Endothelial cell of umbilical vein (primary cell): Measurements from ENCODE around the gene MAGI1. TPM values are rescaled to one million over a fixed set of nuclear protein-coding genes. Genes with fewer than 3 reads are reported as not detected.

Experiments
- BruUV-seq: library from RNA; stranded (reverse); fragments of 400-500 nt; replicated peaks from 2 replicates; lab custom pipeline; 2021; lab: Mats Ljungman, UMichigan
- CTCF ChIA-PET: fragments of 300-600, 350-600 bp; sonication (Branson Sonifier 250); formaldehyde crosslinking; loops from one replicate; lab custom pipeline; 2021; ENCODE audit warnings: antibody characterized with exemption, inconsistent platforms; lab: Charles Lee
- POLR2A ChIA-PET: fragments of 300-600, 350-600 bp; sonication (Branson Sonifier 250); formaldehyde crosslinking; loops from one replicate; lab custom pipeline; 2021; ENCODE audit warnings: antibody characterized with exemption, inconsistent platforms; lab: Charles Lee
- DNase-seq: peaks from one replicate; pipeline ENCODE4 v3.0.0-alpha.2; 2011; ENCODE audit warnings: low read depth, low spot score
- FAIRE-seq: peaks from 2 replicates; lab custom pipeline; 2011; peaks lifted over from hg19 to GRCh38; lab: Jason Lieb, UNC
- H2AFZ ChIP-seq: 2 replicates; pipeline ENCODE4 v1.6.0; 2012; ENCODE audit warnings: low read depth, low read length, control low read depth, inconsistent platforms
- H3K27ac ChIP-seq: 2 replicates; pipeline ENCODE4 v1.5.1; 2011; ENCODE audit warnings: low read depth, mild to moderate bottlenecking, control low read depth, low read length, moderate library complexity; ENCODE audit not compliant: insufficient read depth
- H3K27me3 ChIP-seq, 2 experiments: 2 replicates each; pipeline versions ENCODE4 v1.6.0 to v1.6.1; 2011; ENCODE audit warnings: low read length in 2 of 2, mixed read lengths in 1 of 2; ENCODE audit not compliant: control insufficient read depth in 2 of 2, insufficient read depth in 2 of 2
- H3K36me3 ChIP-seq, 2 experiments: 2 replicates in 1 of 2; 3 replicates in 1 of 2; pipeline ENCODE4 v1.5.1; 2011; ENCODE audit warnings: low read length in 2 of 2, mild to moderate bottlenecking in 1 of 2, moderate library complexity in 1 of 2; ENCODE audit not compliant: control insufficient read depth in 2 of 2, insufficient read depth in 2 of 2; ENCODE audit errors: extremely low read depth in 1 of 2
- H3K4me1 ChIP-seq: 3 replicates; pipeline ENCODE4 v1.5.1; 2011; ENCODE audit warnings: mild to moderate bottlenecking, low read length; ENCODE audit not compliant: control insufficient read depth, insufficient read depth; ENCODE audit errors: extremely low read depth
- H3K4me2 ChIP-seq: 2 replicates; pipeline ENCODE4 v1.6.1; 2011; ENCODE audit warnings: low read length, control low read depth, mixed read lengths; ENCODE audit not compliant: insufficient read depth
- H3K4me3 ChIP-seq, 3 experiments: fragments of 200-600 bp in 1 of 3; sonication (generic), shearing (Covaris generic) in 1 of 3; replicated peaks in 1 of 3; 2 replicates each; pipeline ENCODE4 v1.5.1; 2011 to 2016; ENCODE audit warnings: control low read depth in 3 of 3, low read length in 3 of 3, mild to moderate bottlenecking in 2 of 3, inconsistent platforms in 1 of 3, low read depth in 1 of 3, moderate library complexity in 1 of 3; ENCODE audit not compliant: insufficient read depth in 1 of 3
- H3K79me2 ChIP-seq: 2 replicates; pipeline ENCODE4 v1.6.0; 2012; ENCODE audit warnings: low read length, inconsistent platforms; ENCODE audit not compliant: control insufficient read depth, insufficient read depth
- H3K9ac ChIP-seq: replicated peaks from 2 replicates; pipeline ENCODE3; 2011; ENCODE audit warnings: low read length, control low read depth; ENCODE audit not compliant: insufficient read depth; ENCODE audit errors: extremely low read depth
- H3K9me1 ChIP-seq: replicated peaks from 3 replicates; pipeline ENCODE4 v1.6.0; 2011; ENCODE audit warnings: mild to moderate bottlenecking, low read length; ENCODE audit not compliant: control insufficient read depth, insufficient read depth; ENCODE audit errors: extremely low read depth
- H3K9me3 ChIP-seq: replicated peaks from 2 replicates; pipeline ENCODE4 v1.5.1; 2012; ENCODE audit warnings: low read length, inconsistent platforms; ENCODE audit not compliant: control insufficient read depth, insufficient read depth
- H4K20me1 ChIP-seq: replicated peaks from 2 replicates; pipeline ENCODE3; 2011; ENCODE audit warnings: mild to moderate bottlenecking, low read length; ENCODE audit not compliant: control insufficient read depth, insufficient read depth; ENCODE audit errors: extremely low read depth
- EZH2 ChIP-seq: IDR thresholded peaks from 2 replicates; pipeline ENCODE4 v1.6.1; 2012; ENCODE audit warnings: borderline replicate concordance, low read depth, mild to moderate bottlenecking, moderate library complexity, low read length, inconsistent platforms; ENCODE audit not compliant: severe bottlenecking
- FOS ChIP-seq: IDR thresholded peaks from 2 replicates; pipeline ENCODE4 v1.6.1; 2011; ENCODE audit warnings: mild to moderate bottlenecking, low read length, moderate library complexity, borderline replicate concordance; ENCODE audit not compliant: insufficient read depth
- GATA2 ChIP-seq: IDR thresholded peaks from 2 replicates; pipeline ENCODE4 v1.7.0; 2011; ENCODE audit warnings: low read depth, mild to moderate bottlenecking, moderate library complexity, mixed read lengths, low read length; ENCODE audit not compliant: insufficient read length, insufficient read depth
- JUN ChIP-seq: IDR thresholded peaks from 2 replicates; pipeline ENCODE4 v1.6.1; 2011; ENCODE audit warnings: borderline replicate concordance, low read depth; ENCODE audit not compliant: insufficient read length, insufficient read depth
- MAX ChIP-seq: IDR thresholded peaks from 2 replicates; pipeline ENCODE4 v1.6.1; 2011; ENCODE audit not compliant: insufficient read depth, insufficient read length
- MYC ChIP-seq: IDR thresholded peaks from one replicate; pipeline ENCODE4 v1.6.1; 2011; ENCODE audit warnings: mild to moderate bottlenecking, low read depth, low read length
- POLR2A ChIP-seq: IDR thresholded peaks from 2 replicates; pipeline ENCODE4 v1.6.1; 2012; ENCODE audit warnings: low read depth, mild to moderate bottlenecking, control low read depth, low read length
- POLR2AphosphoS5 ChIP-seq: IDR thresholded peaks from 2 replicates; pipeline ENCODE4 v1.6.1; 2012; ENCODE audit warnings: low read depth, mild to moderate bottlenecking, control low read depth, low read length, moderate library complexity; ENCODE audit not compliant: insufficient read depth
- dilution Hi-C: fragments of 300-500 bp; cut with MboI; formaldehyde crosslinking; loops from one replicate; pipeline ENCODE4 v1.15.0; 2019; ENCODE audit warnings: low sequenced_read_pairs; ENCODE audit not compliant: extremely low pct_ligation_motif_present
- intact Hi-C: fragments of 100-400 bp; cut with micrococcal nuclease; formaldehyde crosslinking; loops from one replicate; pipeline ENCODE4 v1.10.0; 2022
- polyA plus RNA-seq, 4 experiments: library from polyadenylated mRNA; depleted of rRNA in 3 of 4; stranded (reverse) in 3 of 4; unstranded in 1 of 4; fragments of >200 nt; gene quantifications; 2 replicates each; pipeline versions ENCODE4 v1.2.1 to v1.2.3, GENCODE V29; 2011 to 2012; ENCODE audit warnings: missing spikeins in 1 of 4
- total RNA-seq: library from RNA; stranded (reverse); gene quantifications from 2 replicates; pipeline ENCODE4 v1.2.3, GENCODE V29; 2021
- TF ChIP-seq, protein P1 (sequence below), 2 donors: IDR thresholded peaks; 1 replicate in 1 of 2; 2 replicates in 1 of 2; pipeline ENCODE4 v1.5.1; 2011; ENCODE audit warnings: low read length in 2 of 2, mild to moderate bottlenecking in 2 of 2, moderate library complexity in 2 of 2, control low read depth in 1 of 2, inconsistent platforms in 1 of 2, low read depth in 1 of 2; ENCODE audit not compliant: insufficient read depth in 1 of 2; ENCODE audit errors: extremely low read depth in 1 of 2

Gene MAGI1
- total and polyA plus RNA-seq, 2 donors (not counting 3 experiments of a cell fraction or from before 2014, with no cell fraction given) = 10.1 to 47.9 TPM

- TF ChIP-seq JUN = no peak
- TF ChIP-seq, protein P1, sequence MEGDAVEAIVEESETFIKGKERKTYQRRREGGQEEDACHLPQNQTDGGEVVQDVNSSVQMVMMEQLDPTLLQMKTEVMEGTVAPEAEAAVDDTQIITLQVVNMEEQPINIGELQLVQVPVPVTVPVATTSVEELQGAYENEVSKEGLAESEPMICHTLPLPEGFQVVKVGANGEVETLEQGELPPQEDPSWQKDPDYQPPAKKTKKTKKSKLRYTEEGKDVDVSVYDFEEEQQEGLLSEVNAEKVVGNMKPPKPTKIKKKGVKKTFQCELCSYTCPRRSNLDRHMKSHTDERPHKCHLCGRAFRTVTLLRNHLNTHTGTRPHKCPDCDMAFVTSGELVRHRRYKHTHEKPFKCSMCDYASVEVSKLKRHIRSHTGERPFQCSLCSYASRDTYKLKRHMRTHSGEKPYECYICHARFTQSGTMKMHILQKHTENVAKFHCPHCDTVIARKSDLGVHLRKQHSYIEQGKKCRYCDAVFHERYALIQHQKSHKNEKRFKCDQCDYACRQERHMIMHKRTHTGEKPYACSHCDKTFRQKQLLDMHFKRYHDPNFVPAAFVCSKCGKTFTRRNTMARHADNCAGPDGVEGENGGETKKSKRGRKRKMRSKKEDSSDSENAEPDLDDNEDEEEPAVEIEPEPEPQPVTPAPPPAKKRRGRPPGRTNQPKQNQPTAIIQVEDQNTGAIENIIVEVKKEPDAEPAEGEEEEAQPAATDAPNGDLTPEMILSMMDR (IDR thresholded peaks at IDR 0.05; ENCODE audit: extremely low read depth in 1 of 2, insufficient read depth in 1 of 2, low read depth in 1 of 2, low read length in 2 of 2) = no peak
- TF ChIP-seq MAX = no peak
- TF ChIP-seq MYC = no peak
- no peak for TF ChIP-seq POLR2A
- TF ChIP-seq POLR2AphosphoS5 = no peak
- no peak for TF ChIP-seq GATA2
- no peak for TF ChIP-seq FOS
- no peak for TF ChIP-seq EZH2
- Histone ChIP-seq H3K27me3 (no peaks in the 10 kb centered on the region), H2AFZ (no peak overlapping the region), H3K36me3 (no peaks in the 10 kb centered on the region), H3K79me2 (no peaks in the 10 kb centered on the region), H3K9ac (no peak overlapping the region), H3K4me2 (no peak overlapping the region), H3K4me3 (no peak overlapping the region), H3K27ac (no peak overlapping the region), H3K9me1 (no peaks in the 10 kb centered on the region), H3K4me1 (peaks cover 7% of the 10 kb centered on the region), H3K9me3 (no peaks in the 10 kb centered on the region), H4K20me1 (no peaks in the 10 kb centered on the region)
- BruUV-seq = no TSS peak
- POLR2A ChIA-PET = no interaction called here
- dilution Hi-C loops (no loop called here), intact Hi-C loops (no loop called here)
- CTCF ChIA-PET = interaction anchor here (0.8 kb wide), 1 partner anchor 164 kb away, joined by 3 read pairs; no protein-coding TSS in a partner anchor
- DNase-seq = no peak
- FAIRE-seq = no peak
Observed at GRCh38 chr3:65972765-65973164, 66.0 kb downstream of the MAGI1 start.
